Measurements from ENCODE around the gene IL12A.

IL12A gene

DNA sequence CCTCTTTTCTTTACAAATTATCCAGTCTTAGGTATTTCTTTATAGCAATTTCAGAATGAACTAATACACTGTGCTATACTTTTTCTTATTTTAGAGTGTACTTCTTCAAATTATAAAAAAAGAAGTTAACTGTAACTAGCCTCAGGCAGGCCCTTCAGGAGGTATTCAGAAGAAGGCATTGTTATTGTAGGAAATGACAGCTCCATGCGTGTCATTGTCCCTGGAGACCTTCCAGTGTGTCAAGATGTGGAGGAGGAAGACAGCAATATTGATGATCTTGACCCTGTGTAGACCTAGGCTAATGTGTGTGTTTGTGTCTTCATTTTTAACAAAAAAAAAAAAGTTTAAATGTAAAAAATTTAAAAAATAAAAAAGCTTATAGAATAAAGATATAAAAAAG is 55.5 kb downstream of the IL12A start:
- no peak for DNase-seq (ENCODE audit: insufficient read length, low spot score)
- no peak for FAIRE-seq
- TF ChIP-seq POU2F2 (IDR thresholded peaks at IDR 0.05; ENCODE audit: low read depth, low read length) (no peak), TAF1 (IDR thresholded peaks at IDR 0.05; ENCODE audit: low read depth, low read length) (no peak), SPI1 (IDR thresholded peaks at IDR 0.05; ENCODE audit: low read depth, low read length) (no peak), POLR2A (IDR thresholded peaks at IDR 0.05; ENCODE audit: low read depth, low read length) (no peak), POLR2AphosphoS5 (IDR thresholded peaks at IDR 0.05; ENCODE audit: low read depth, low read length) (no peak), PAX5 (IDR thresholded peaks at IDR 0.05; ENCODE audit: insufficient read depth, low read length, severe bottlenecking) (no peak)

Measured in GM12891 (cell line).